Suprapubic skin (tissue), 4 donors: ENCODE measurements around the gene BORCS6.

Source experiments
- CTCF ChIP-seq, 2 donors: fragments of 200-600 bp in 1 of 2; fragments of 450-650 bp in 1 of 2; sonication (generic) in 1 of 2; IDR thresholded peaks; one replicate each; pipeline ENCODE4 v1.5.1; 2016 to 2019; ENCODE audit warnings: antibody characterized with exemption in 2 of 2, mild to moderate bottlenecking in 1 of 2, moderate library complexity in 1 of 2
- EP300 ChIP-seq: sonication (generic); formaldehyde crosslinking; IDR thresholded peaks from one replicate; pipeline ENCODE4 v1.6.1; 2017; ENCODE audit warnings: antibody characterized with exemption
- POLR2A ChIP-seq, 2 donors: fragments of 450-650 bp; IDR thresholded peaks; one replicate each; pipeline ENCODE4 v1.6.1; 2017; ENCODE audit warnings: antibody characterized with exemption in 2 of 2, mild to moderate bottlenecking in 2 of 2, moderate library complexity in 2 of 2
- POLR2AphosphoS5 ChIP-seq, 3 donors: sonication (generic); formaldehyde crosslinking; IDR thresholded peaks; one replicate each; pipeline ENCODE4 v1.6.1; 2017; ENCODE audit warnings: antibody characterized with exemption in 3 of 3

- TF ChIP-seq POLR2AphosphoS5 (IDR thresholded peaks at IDR 0.05), result peak; percentile 99 to 100 (median 100)
- no peak for TF ChIP-seq CTCF (IDR thresholded peaks at IDR 0.05)
- peak; percentile 74 to 92 for TF ChIP-seq POLR2A (IDR thresholded peaks at IDR 0.05)
- peak; percentile 99 for TF ChIP-seq EP300
Measured at GRCh38 chr17:8153957-8154607, 35.9 kb downstream of the BORCS6 start.
